Measurements from ENCODE around the gene SGK2.

GRCh38 chr20:43590392-43591303, 31.8 kb downstream of the SGK2 start, which contains the start of gene IFT52:
- TF ChIP-seq POLR2A (IDR thresholded peaks at IDR 0.05), result no peak
- TF ChIP-seq, protein P1, sequence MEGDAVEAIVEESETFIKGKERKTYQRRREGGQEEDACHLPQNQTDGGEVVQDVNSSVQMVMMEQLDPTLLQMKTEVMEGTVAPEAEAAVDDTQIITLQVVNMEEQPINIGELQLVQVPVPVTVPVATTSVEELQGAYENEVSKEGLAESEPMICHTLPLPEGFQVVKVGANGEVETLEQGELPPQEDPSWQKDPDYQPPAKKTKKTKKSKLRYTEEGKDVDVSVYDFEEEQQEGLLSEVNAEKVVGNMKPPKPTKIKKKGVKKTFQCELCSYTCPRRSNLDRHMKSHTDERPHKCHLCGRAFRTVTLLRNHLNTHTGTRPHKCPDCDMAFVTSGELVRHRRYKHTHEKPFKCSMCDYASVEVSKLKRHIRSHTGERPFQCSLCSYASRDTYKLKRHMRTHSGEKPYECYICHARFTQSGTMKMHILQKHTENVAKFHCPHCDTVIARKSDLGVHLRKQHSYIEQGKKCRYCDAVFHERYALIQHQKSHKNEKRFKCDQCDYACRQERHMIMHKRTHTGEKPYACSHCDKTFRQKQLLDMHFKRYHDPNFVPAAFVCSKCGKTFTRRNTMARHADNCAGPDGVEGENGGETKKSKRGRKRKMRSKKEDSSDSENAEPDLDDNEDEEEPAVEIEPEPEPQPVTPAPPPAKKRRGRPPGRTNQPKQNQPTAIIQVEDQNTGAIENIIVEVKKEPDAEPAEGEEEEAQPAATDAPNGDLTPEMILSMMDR (IDR thresholded peaks at IDR 0.05), result no peak
